Measurements from ENCODE around the gene CHRM2.

Gene CHRM2

DNA sequence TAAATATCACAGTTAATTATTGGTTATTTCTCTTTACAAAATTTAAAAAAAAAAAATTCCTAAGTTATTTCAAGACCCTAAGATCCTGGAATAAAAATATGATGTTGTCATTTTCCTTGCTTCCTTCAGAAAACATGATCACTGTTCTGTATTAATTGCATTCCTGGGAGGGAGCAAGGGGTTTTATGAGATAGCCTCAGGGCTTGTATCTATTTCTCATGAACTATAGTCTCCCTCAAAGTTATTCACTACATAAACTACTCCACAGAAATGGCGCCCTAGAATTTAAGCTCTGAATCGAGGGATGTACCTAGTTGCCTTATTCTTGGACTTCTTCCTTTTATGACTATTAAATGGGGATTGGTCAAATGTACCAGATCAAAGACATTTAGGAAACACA, 170.3 kb downstream of the CHRM2 start:
- no peak for DNase-seq

DNA sequence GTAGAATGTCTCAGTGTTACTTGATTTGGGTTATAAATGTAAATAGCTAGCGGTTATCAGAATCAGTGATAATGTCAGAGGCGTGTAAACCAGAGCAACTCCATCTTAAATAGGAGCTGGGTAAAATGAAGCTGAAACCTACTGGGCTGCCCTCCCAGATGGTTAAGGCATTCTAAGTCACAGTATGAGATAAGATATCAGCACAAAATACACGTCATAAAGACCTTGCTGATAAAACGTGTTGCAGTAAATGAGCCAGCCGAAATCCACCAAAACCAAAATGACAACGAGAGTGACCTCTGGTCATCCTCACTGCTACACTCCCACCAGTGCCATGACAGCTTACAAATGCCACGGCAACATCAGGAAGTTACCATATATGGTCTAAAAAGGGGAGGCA, 172.3 kb downstream of the CHRM2 start:
- no peak for DNase-seq

DNA sequence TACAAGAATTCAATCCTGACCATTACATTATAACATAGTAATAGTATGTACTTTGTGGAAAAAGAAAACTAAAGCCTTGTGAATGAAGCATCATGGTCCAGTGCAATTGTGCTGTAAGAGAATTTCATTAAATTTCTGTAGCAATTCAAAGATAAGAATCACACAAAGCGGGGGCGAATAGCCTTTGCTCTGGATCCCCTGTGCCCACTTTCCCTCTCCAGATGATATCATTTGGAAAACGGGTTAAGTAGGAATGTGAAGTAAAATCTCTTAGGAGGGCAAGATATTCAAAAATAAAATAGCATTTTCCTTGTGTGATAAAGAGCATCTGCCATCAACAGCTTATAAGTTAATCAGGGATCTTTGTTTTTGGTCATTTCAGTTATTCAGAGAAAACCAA, 177.1 kb downstream of the CHRM2 start:
- no peak for DNase-seq

DNA sequence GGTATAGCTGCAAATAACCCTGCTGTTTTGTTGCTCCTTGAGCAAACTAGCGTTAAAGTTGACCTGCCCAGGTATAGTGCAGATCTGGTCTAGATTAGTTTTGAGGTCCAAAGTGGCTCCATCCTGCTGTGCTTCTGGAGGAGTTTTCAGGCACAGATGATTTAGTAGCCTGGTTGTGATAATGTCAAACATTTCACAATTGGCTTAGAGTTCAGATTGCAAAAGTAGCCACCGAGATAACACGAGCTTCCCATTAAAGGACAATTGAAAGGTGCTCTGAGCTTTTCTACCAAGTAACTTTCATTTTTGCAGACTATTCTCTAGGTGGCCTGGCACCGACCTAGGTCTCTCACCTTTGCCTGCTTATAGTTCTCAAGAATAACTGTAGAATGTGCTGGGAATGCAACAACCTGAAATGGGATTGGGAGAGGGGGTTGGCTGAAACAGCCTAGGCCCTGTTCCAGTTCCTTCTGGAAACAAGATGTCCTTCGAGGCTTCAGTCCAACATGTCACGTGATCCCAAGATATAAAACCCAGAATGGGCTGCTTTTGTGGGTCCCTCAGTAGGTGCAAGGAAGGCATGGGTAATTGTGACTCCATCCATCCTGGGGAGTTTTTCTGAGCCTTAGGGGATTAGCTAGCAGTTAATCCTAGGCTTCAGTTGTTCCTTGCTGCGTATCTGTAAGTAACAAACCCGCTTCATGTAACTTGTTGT, 201.0 kb downstream of the CHRM2 start:
- DNase-seq = no peak
